Neural cell (in vitro differentiated cells): Measurements from ENCODE around the gene TMEM220. TPM values are rescaled to one million over a fixed set of nuclear protein-coding genes. Genes with fewer than 3 reads are reported as not detected.

Experiments used
- H2AFZ ChIP-seq: fragments of 200-600, 300-800 bp; sonication (generic), shearing (Covaris generic); 2 replicates; pipeline ENCODE4 v1.6.0; 2014; ENCODE audit warnings: low read depth, mild to moderate bottlenecking, antibody characterized with exemption, low read length, moderate library complexity
- H3F3A ChIP-seq: fragments of 200-600 bp; shearing (Covaris generic); 2 replicates; pipeline ENCODE4 v1.6.1; 2016; ENCODE audit warnings: mild to moderate bottlenecking, moderate library complexity, mixed read lengths, antibody characterized with exemption, low read length; ENCODE audit not compliant: insufficient read depth, poor library complexity, severe bottlenecking
- H3K27ac ChIP-seq: fragments of 200-600, 300-800 bp; sonication (generic), shearing (Covaris generic); 2 replicates; pipeline ENCODE4 v1.5.1; 2014; ENCODE audit warnings: mild to moderate bottlenecking, low read length, moderate library complexity
- H3K27me3 ChIP-seq: fragments of 300-800, 200-600 bp; sonication (generic), shearing (Covaris generic); 2 replicates; pipeline ENCODE4 v1.6.0; 2014; ENCODE audit warnings: mild to moderate bottlenecking, low read depth, low read length, moderate library complexity; ENCODE audit not compliant: insufficient read depth
- H3K36me3 ChIP-seq: fragments of 300-800, 200-600 bp; sonication (generic), shearing (Covaris generic); 2 replicates; pipeline ENCODE4 v1.5.1; 2014; ENCODE audit warnings: mild to moderate bottlenecking, antibody characterized with exemption, low read length, moderate library complexity; ENCODE audit not compliant: insufficient read depth
- H3K4me2 ChIP-seq: fragments of 300-800, 200-600 bp; sonication (generic), shearing (Covaris generic); 2 replicates; pipeline ENCODE4 v1.6.0; 2014; ENCODE audit warnings: mild to moderate bottlenecking, low read length
- H3K4me3 ChIP-seq: fragments of 300-800, 200-600 bp; sonication (generic), shearing (Covaris generic); 2 replicates; pipeline ENCODE4 v1.5.1; 2014; ENCODE audit warnings: mild to moderate bottlenecking, low read length, moderate library complexity
- H3K79me2 ChIP-seq: fragments of 200-600 bp; shearing (Covaris generic); replicated peaks from 2 replicates; pipeline ENCODE4 v1.6.0; 2014; ENCODE audit warnings: mild to moderate bottlenecking, low read length, moderate library complexity; ENCODE audit not compliant: insufficient read depth
- H3K9ac ChIP-seq: fragments of 300-800, 200-600 bp; sonication (generic), shearing (Covaris generic); 2 replicates; pipeline ENCODE4 v1.6.1; 2016; ENCODE audit warnings: mild to moderate bottlenecking, low read length, mixed read lengths
- H3K9me2 ChIP-seq: fragments of 200-600 bp; shearing (Covaris generic); 2 replicates; pipeline ENCODE4 v1.6.1; 2016; ENCODE audit warnings: mild to moderate bottlenecking, low read length, mixed read lengths; ENCODE audit not compliant: insufficient read depth
- H3K9me3 ChIP-seq: fragments of 200-600, 300-800 bp; sonication (generic), shearing (Covaris generic); 2 replicates; pipeline ENCODE4 v1.6.1; 2016; ENCODE audit warnings: mild to moderate bottlenecking, mixed run types, low read length, moderate library complexity, mixed read lengths
- H4K20me1 ChIP-seq: fragments of 200-600 bp; shearing (Covaris generic); 2 replicates; pipeline ENCODE4 v1.6.1; 2016; ENCODE audit warnings: mild to moderate bottlenecking, mixed run types; ENCODE audit not compliant: insufficient read depth
- CTCF ChIP-seq: fragments of 450-650 bp; IDR thresholded peaks from 2 replicates; pipeline ENCODE4 v1.5.1; 2014; ENCODE audit warnings: antibody characterized with exemption, mild to moderate bottlenecking, moderate library complexity; ENCODE audit not compliant: poor library complexity, severe bottlenecking
- EP300 ChIP-seq: fragments of 450-650 bp; conservative IDR thresholded peaks from 2 replicates; pipeline ENCODE4 v1.6.1; 2014; ENCODE audit warnings: antibody characterized with exemption, mild to moderate bottlenecking, moderate library complexity; ENCODE audit not compliant: poor library complexity, severe bottlenecking
- EZH2 ChIP-seq: fragments of 200-600, 300-800 bp; shearing (Covaris generic), sonication (generic); IDR thresholded peaks from 2 replicates; pipeline ENCODE4 v1.6.1; 2014; ENCODE audit warnings: antibody characterized with exemption, low read length, borderline replicate concordance, mild to moderate bottlenecking; ENCODE audit not compliant: insufficient read depth, poor library complexity, severe bottlenecking
- MXI1 ChIP-seq: fragments of 450-650 bp; conservative IDR thresholded peaks from 2 replicates; pipeline ENCODE4 v1.6.1; 2014; ENCODE audit warnings: antibody characterized with exemption, mild to moderate bottlenecking; ENCODE audit not compliant: poor library complexity, severe bottlenecking
- POLR2AphosphoS5 ChIP-seq: IDR thresholded peaks from 2 replicates; pipeline ENCODE4 v1.6.1; 2012
- RAD21 ChIP-seq: fragments of 450-650 bp; conservative IDR thresholded peaks from 2 replicates; pipeline ENCODE4 v1.6.1; 2014; ENCODE audit warnings: antibody characterized with exemption, mild to moderate bottlenecking, moderate library complexity
- REST ChIP-seq: IDR thresholded peaks from 2 replicates; pipeline ENCODE4 v1.6.1; 2012; ENCODE audit warnings: borderline replicate concordance
- SMC3 ChIP-seq: fragments of 450-650 bp; conservative IDR thresholded peaks from 2 replicates; pipeline ENCODE4 v1.6.1; 2014; ENCODE audit warnings: antibody characterized with exemption, mild to moderate bottlenecking, moderate library complexity; ENCODE audit not compliant: poor library complexity
- TAF1 ChIP-seq: IDR thresholded peaks from 2 replicates; pipeline ENCODE4 v1.6.1; 2012; ENCODE audit warnings: low read depth
- polyA plus RNA-seq: library from polyadenylated mRNA; depleted of rRNA; stranded (reverse); fragments of >200 nt; gene quantifications from 2 replicates; pipeline ENCODE4 v1.2.3, GENCODE V29; 2014

TMEM220 gene
- polyA plus RNA-seq, 1 donor from 2014 or later = not detected

- H2AFZ ChIP-seq = no peak overlapping the region
- H4K20me1 ChIP-seq = no peaks in the 10 kb centered on the region
- H3K9me2 ChIP-seq = no peaks in the 10 kb centered on the region
- no peaks in the 10 kb centered on the region for H3K27me3 ChIP-seq
- no peaks in the 10 kb centered on the region for H3K9me3 ChIP-seq
- no peaks in the 10 kb centered on the region for H3F3A ChIP-seq
- H3K9ac ChIP-seq = no peak overlapping the region
- no peaks in the 10 kb centered on the region for H3K79me2 ChIP-seq
- no peak for TF ChIP-seq TAF1
- TF ChIP-seq RAD21 = no peak
- TF ChIP-seq EP300 = no peak
- no peak for TF ChIP-seq MXI1
- no peak for TF ChIP-seq EZH2
- TF ChIP-seq CTCF = no peak
- TF ChIP-seq SMC3 = no peak
- no peak for TF ChIP-seq POLR2AphosphoS5
- no peak for TF ChIP-seq REST
- H3K27ac ChIP-seq = no peak overlapping the region
- H3K36me3 ChIP-seq = peaks cover 5% of the 10 kb centered on the region
- no peak overlapping the region for H3K4me3 ChIP-seq
- H3K4me2 ChIP-seq = no peak overlapping the region
These were observed 47.9 kb downstream of the TMEM220 start for GRCh38 chr17:10681866-10682446.

- Histone ChIP-seq H3K27ac (no peak overlapping the region), H3K9ac (no peak overlapping the region), H3K36me3 (no peaks in the 10 kb centered on the region), H3K27me3 (no peaks in the 10 kb centered on the region), H4K20me1 (no peaks in the 10 kb centered on the region), H3K4me2 (no peak overlapping the region), H3F3A (no peaks in the 10 kb centered on the region), H3K9me2 (no peaks in the 10 kb centered on the region), H2AFZ (no peak overlapping the region), H3K79me2 (no peaks in the 10 kb centered on the region), H3K4me3 (no peak overlapping the region), H3K9me3 (no peaks in the 10 kb centered on the region)
- TF ChIP-seq MXI1 (no peak), CTCF (no peak), EZH2 (no peak), TAF1 (no peak), EP300 (no peak), SMC3 (no peak), REST (no peak), POLR2AphosphoS5 (no peak), RAD21 (no peak)
These were observed 55.1 kb downstream of the TMEM220 start for GRCh38 chr17:10674704-10675103.
